VCaP (cell line): ENCODE data around the gene SLC9A9.
A peak's percentile ranks its signal among the peaks of the same experiment; 100 is the strongest.

Source experiments
- H3K27ac ChIP-seq: fragments of 450-650 bp; 2 replicates; pipeline ENCODE4 v1.5.1; 2017
- TF ChIP-seq, protein P1 (sequence below): fragments of 450-650 bp; conservative IDR thresholded peaks from 2 replicates; pipeline ENCODE4 v1.5.1; 2017; ENCODE audit warnings: mild to moderate bottlenecking, moderate library complexity

The SLC9A9 gene

GRCh38 chr3:143791386-143791785 is 56.9 kb downstream of the SLC9A9 start:
- TF ChIP-seq, protein P1, sequence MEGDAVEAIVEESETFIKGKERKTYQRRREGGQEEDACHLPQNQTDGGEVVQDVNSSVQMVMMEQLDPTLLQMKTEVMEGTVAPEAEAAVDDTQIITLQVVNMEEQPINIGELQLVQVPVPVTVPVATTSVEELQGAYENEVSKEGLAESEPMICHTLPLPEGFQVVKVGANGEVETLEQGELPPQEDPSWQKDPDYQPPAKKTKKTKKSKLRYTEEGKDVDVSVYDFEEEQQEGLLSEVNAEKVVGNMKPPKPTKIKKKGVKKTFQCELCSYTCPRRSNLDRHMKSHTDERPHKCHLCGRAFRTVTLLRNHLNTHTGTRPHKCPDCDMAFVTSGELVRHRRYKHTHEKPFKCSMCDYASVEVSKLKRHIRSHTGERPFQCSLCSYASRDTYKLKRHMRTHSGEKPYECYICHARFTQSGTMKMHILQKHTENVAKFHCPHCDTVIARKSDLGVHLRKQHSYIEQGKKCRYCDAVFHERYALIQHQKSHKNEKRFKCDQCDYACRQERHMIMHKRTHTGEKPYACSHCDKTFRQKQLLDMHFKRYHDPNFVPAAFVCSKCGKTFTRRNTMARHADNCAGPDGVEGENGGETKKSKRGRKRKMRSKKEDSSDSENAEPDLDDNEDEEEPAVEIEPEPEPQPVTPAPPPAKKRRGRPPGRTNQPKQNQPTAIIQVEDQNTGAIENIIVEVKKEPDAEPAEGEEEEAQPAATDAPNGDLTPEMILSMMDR: no peak
- no peak overlapping the region for H3K27ac ChIP-seq

DNA sequence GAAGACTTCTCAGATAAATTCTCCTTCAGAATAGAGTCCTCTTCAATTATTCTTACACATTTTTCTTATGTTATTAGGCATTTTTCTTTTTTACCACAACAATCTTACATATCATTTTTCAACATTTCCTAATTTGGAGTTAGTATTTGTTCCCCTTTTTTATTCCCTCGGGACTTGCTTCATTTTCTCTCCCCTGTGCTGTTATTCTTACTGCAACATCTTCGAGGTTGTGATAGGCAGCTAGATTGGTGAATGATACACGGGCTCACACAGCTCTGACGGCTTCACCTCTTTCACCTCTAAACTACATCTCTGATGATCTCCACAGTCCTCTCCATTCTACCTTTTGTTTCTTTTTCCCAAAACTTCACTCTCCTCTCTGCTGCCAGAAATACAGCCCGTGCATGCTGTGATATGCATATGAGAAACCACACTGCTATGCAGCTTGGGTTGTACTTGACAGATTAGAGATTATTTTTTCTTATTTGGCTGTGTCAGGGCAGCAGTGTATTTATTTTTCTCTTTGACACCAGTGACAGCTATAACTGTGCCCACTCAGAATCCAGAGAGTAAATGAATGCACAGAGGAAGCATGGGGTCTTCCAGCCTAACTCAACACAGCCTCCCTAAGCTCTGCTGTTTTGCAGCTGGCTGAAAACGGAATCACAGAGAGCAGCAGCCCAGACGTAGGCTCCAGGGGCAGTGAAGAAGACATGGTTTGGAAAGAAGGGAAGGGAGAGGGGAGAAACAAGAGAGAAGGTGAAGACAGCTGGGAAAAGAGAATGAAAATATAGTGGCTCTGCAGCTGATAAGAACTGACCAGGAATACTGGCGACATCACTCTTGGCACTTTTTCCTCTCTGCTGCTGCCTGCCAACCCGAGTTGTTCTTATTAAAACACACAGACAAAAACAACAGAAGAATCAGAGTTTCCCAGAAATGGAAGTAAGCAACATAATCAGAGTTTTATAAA is 61.8 kb downstream of the SLC9A9 start:
- peak overlapping the region; percentile 50 for H3K27ac ChIP-seq

DNA sequence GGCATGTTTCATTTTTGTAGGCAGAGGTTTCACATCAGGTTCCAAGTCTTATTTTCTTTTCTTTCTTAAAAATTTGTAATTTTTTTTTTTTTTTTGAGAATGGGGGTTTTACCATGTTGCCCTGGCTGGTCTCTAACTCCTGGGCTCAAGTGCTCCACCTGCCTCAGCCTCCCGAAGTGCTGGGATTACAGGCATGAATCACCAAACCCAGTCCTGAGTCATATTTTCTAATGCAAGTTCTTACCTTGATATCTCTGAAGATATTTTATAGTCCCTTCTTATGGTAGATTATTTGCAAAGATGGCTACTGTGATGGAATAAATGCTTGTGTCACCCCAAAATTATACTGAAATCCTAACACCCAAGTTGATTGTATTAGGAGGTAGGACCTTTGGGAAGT is 63.8 kb downstream of the SLC9A9 start:
- TF ChIP-seq, protein P1: no peak
- H3K27ac ChIP-seq: no peak overlapping the region

More for the DNA sequence above, 61.8 kb downstream of the SLC9A9 start:
- TF ChIP-seq, protein P1: no peak

DNA sequence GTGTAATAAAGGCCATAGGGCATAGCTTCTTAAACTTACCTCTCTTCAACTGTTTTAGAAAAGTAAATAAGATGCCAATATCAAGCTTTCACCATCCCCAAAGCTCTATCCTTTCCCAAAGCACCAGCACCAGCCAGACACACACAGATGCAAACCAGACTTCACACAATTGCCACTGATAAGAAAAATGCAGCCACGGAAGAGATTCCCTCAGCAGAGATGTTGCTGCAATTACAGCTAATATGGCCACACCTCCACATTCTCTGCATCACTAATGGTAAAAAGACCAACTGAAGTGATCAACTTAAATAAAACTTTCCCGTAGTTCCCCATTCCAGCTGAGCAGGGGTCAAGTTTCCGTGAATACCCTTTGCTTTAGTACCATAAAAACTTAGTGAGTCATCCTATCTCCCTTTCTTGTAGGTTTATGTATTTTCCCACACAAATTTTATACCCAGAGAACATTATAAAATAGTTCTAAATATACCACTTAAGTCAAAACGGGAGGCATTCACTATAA is 64.4 kb downstream of the SLC9A9 start:
- no peak overlapping the region for H3K27ac ChIP-seq
- TF ChIP-seq, protein P1: no peak

DNA sequence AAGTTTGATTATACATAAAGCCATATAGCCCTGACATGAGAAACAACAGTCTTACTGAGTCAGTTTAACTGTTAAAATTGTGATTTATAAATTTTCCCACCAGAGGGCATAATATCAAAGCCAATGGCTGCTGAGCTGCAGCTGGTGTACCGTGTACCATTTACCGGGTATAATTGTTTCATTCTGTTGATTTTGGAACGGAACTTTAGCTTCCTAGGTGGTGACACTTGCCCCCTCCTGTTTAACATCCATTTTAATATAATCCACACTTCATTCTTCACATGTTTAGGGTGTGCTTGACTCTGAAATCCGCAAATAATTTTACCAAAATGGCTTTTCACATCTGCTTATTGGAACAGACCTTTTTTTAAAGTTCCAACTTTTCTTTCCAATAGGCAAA is 72.8 kb downstream of the SLC9A9 start:
- TF ChIP-seq, protein P1: peak; percentile 79

DNA sequence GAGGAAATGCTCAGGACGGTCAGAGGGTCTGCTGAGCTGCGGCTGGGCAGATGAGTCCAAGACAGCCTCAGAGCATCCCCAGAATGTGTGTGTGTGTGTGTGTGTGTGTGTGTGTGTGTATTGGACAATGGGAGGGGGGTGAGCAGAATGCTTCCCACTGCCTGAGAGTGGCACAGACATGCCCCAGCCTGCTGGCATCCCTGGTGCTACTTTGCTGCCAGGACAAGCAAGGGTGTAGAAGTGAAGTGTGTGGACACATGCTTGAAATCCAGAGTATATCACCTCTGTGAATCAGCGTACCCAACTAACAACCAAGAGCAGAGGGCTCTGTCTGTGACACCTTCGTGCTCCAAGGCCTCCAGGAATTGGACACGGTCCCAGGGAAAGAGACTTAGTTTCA is 76.3 kb downstream of the SLC9A9 start:
- H3K27ac ChIP-seq: no peak overlapping the region
- TF ChIP-seq, protein P1: no peak

More for the DNA sequence above, 72.8 kb downstream of the SLC9A9 start:
- H3K27ac ChIP-seq: no peak overlapping the region

DNA sequence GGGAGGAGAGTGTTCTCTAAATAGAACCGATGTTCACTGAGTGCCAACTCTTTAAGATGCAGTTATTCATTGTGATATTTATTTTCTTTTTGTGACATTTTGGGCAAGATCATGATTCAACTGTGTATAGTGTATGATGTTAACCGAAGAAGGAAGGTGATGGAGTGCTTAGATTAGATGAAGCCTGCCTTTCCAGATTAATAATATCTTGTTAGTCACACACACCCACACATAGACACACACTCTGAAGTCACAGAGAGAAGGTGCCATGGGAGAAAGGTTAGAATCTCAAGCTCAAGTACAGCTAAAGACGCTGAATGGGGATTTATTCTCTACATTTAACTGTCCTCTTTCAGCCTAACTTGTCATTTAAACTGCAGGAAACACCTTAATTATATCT is 77.0 kb downstream of the SLC9A9 start:
- TF ChIP-seq, protein P1: no peak

More for the DNA sequence above, 77.0 kb downstream of the SLC9A9 start:
- no peak overlapping the region for H3K27ac ChIP-seq
